ENCODE measurements around the gene TM9SF1.

TM9SF1 gene

GRCh38 chr14:24196071-24197055, 1.1 kb upstream of the TM9SF1 start:
- peak; percentile 49 for DNase-seq

- DNase-seq = no peak
These were observed 412 bp downstream of the TM9SF1 start for GRCh38 chr14:24194873-24195185.

- DNase-seq = no peak
These were observed 912 bp downstream of the TM9SF1 start for GRCh38 chr14:24194186-24194872.

- DNase-seq = no peak
These were observed 2.3 kb downstream of the TM9SF1 start for GRCh38 chr14:24192933-24193332.

- DNase-seq = no peak
These were observed 4.8 kb downstream of the TM9SF1 start for GRCh38 chr14:24190416-24190815.

- no peak for DNase-seq
These were observed 5.8 kb downstream of the TM9SF1 start for GRCh38 chr14:24189460-24189859.

GRCh38 chr14:24189059-24189375, 6.2 kb downstream of the TM9SF1 start:
- DNase-seq = no peak

- DNase-seq = peak; percentile 97
These were observed 6.8 kb downstream of the TM9SF1 start, which contains the start of gene IPO4 for GRCh38 chr14:24188251-24189058. Gene IPO4, minus strand, starts transcription at chr14:24188816. Its CDS starts 29 bp downstream, at chr14:24188787.

GRCh38 chr14:24187539-24187915, 7.7 kb downstream of the TM9SF1 start:
- DNase-seq = no peak

- no peak for DNase-seq
These were observed 8.3 kb downstream of the TM9SF1 start for GRCh38 chr14:24186831-24187538.

- no peak for DNase-seq
These were observed 9.5 kb downstream of the TM9SF1 start for GRCh38 chr14:24185741-24186140.

GRCh38 chr14:24185026-24185425, 10.2 kb downstream of the TM9SF1 start:
- DNase-seq = no peak

- DNase-seq = no peak
These were observed 10.9 kb downstream of the TM9SF1 start for GRCh38 chr14:24184104-24184970.

GRCh38 chr14:24183014-24183481, 12.2 kb downstream of the TM9SF1 start:
- no peak for DNase-seq

- DNase-seq = no peak
These were observed 12.9 kb downstream of the TM9SF1 start for GRCh38 chr14:24182110-24182882.

- no peak for DNase-seq
These were observed 13.7 kb downstream of the TM9SF1 start for GRCh38 chr14:24181371-24182077.

GRCh38 chr14:24179961-24180796, 15.1 kb downstream of the TM9SF1 start:
- DNase-seq = no peak

GRCh38 chr14:24179294-24179960, 15.8 kb downstream of the TM9SF1 start:
- DNase-seq = no peak

All from hematopoietic multipotent progenitor cell treated with erythropoietin and hydrocortisone succinate and interleukin-3 and kit ligand, for 8 days (in vitro differentiated cells).